SK-N-MC (cell line): ENCODE measurements around the gene CDC27.
A peak's percentile ranks its signal among the peaks of the same experiment; 100 is the strongest.

Experiments used
- EZH2 ChIP-seq: fragments of 200-600 bp; sonication (generic); IDR thresholded peaks from one replicate; pipeline ENCODE4 v1.6.1; 2017; ENCODE audit warnings: antibody characterized with exemption
- FOXP2 ChIP-seq: optimal IDR thresholded peaks from 2 replicates; pipeline ENCODE3; 2011; ENCODE audit warnings: mild to moderate bottlenecking, moderate library complexity; ENCODE audit not compliant: insufficient read depth; ENCODE audit errors: extremely low read length, control extremely low read depth
- POLR2AphosphoS5 ChIP-seq: IDR thresholded peaks from 2 replicates; pipeline ENCODE4 v1.6.1; 2012; ENCODE audit warnings: mild to moderate bottlenecking, low read depth, low read length, borderline replicate concordance

DNA sequence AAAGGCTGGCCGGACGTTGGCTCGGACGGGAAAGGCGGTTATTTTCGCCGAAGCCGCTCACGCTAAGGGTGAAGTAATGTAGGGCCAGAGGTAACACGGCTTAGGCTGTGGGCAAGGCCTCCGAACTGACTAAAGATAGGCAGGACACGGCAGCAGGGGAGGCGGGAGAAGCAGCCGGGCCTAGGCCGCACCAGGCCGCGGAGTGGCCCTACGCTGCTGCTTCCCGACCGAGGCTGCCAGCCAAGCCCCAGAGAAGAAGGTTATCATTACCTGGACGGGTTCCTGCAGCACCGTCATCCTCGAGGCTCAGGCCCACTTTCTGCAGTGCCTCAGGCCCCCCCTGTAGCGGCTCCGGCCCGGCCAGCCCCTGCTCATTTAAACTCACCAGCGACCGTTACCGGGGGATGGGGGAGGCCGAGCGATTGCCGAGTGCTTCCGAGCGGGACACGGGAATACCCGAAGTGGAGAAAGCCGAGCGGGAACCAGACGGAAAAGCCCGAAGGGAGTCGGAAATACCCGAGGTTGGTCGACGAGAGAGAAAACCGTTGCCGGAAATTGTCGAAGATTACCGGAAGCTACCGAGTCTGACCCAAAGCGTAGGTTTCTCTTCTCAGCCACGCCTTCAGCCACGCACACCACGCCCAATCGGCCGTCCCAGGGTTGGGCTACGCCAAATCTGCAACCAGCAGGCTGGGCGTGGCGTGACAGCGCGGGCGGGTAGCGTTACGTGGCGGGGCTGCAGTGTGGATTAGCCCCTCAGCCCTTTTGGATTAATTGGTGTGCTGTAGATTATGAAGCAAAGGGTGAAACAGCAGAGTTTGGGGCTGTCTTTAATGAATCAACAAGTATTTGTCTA, at the start of gene CDC27:
- TF ChIP-seq EZH2, result no peak
- peak; percentile 84 for TF ChIP-seq POLR2AphosphoS5
- peak; percentile 15 for TF ChIP-seq FOXP2
